Large intestine (tissue), 3 donors: ENCODE data around the gene BMP8A. TPM values are rescaled to one million over a fixed set of nuclear protein-coding genes. Genes with fewer than 3 reads are reported as not detected.
"Not testable (repeated sequence)": the region's sequence is repeated elsewhere in the genome, so short reads cannot be mapped to it uniquely, and the experiment has no call there.

Source experiments
- DNase-seq, 2 donors: peaks; one replicate each; pipeline versions ENCODE4 v3.0.0 to v3.0.0-alpha.2; 2013
- H3K27ac ChIP-seq: one replicate; pipeline ENCODE4 v1.5.1; 2013; ENCODE audit warnings: low read length
- H3K27me3 ChIP-seq: 2 replicates; pipeline ENCODE4 v1.6.1; 2013; ENCODE audit warnings: low read length; ENCODE audit not compliant: control insufficient read depth, insufficient read depth
- H3K36me3 ChIP-seq: 2 replicates; pipeline ENCODE4 v1.6.1; 2013; ENCODE audit warnings: low read length; ENCODE audit not compliant: control insufficient read depth, insufficient read depth
- H3K4me1 ChIP-seq: one replicate; pipeline ENCODE4 v1.6.1; 2013; ENCODE audit warnings: low read length; ENCODE audit not compliant: control insufficient read depth, insufficient read depth
- H3K4me3 ChIP-seq: one replicate; pipeline ENCODE4 v1.5.1; 2013; ENCODE audit warnings: low read length
- H3K9me3 ChIP-seq: one replicate; pipeline ENCODE4 v1.6.1; 2013; ENCODE audit warnings: mild to moderate bottlenecking, low read depth, low read length, moderate library complexity; ENCODE audit not compliant: control insufficient read depth
- WGBS: methylation state at CpG from one replicate; pipeline ENCODE4 v1.1.5; 2013; ENCODE audit warnings: low lambda C conversion rate; ENCODE audit not compliant: insufficient coverage; 5-methylcytosine and 5-hydroxymethylcytosine counted together
- polyA plus RNA-seq: library from polyadenylated mRNA; unstranded; fragments of 120-200 nt; gene quantifications from one replicate; pipeline ENCODE4 v1.2.1, GENCODE V29; 2013

The BMP8A gene
- polyA plus RNA-seq, 1 donor, result 0.69 TPM

DNA sequence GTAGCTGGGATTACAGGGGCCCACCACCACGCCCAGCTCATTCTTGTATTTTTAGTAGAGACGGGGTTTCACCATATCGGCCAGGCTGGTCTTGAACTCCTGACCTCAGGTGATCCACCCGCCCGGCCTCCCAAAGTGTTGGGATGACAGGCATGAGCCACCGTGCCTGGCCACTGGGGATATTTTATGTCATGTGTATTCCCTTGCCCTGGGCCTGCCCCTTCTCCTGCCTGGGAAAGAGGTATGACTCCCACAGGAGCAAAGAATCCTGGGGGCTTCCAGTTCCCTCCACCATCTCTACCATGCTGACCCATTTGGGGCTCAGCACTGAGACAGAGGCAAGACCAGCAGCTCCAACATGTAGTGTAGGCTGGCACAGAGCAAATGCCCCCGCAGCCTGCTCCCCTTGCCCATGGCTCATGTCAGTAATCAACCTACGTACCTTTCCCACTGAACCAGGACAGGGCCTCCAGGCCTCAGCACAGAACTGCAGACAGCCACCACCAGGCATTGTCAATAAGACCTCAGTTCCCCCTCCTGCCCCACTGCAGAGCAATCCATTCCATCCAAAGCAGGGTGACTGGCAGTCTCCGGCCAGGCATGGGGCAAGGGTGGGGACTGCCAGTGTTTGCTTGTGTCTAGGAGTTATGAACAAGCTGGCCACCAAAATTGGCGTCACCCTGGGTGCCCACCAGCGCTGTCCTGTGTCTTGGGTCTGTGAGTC, 35.2 kb downstream of the BMP8A start:
- Histone ChIP-seq H3K27me3 (no peaks in the 10 kb centered on the region), H3K27ac (no peak overlapping the region), H3K36me3 (peaks cover 41% of the 10 kb centered on the region), H3K4me1 (no peaks in the 10 kb centered on the region), H3K4me3 (no peak overlapping the region), H3K9me3 (no peaks in the 10 kb centered on the region)
- no peak for DNase-seq
- no CpG with 5 or more reads among the region's 11 CpGs for WGBS

DNA sequence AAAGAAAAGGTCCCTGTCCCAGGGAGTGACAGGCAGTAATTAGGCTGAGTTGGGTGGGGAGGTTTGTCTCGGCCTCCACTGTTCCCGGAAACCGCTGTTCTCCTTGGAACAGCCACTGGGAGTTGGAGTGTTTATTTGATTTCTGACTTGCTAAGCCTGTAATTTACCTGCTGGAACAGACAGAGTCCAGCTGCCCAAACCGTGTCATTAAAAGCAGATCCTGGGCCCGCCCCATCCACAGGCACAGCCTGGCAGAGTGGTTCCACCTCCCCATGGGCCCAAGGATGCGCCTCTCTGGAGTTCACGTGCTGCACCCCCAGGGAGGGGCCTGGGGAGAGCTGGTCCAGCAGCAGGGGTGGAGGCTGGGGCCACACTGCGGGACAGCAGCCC, 35.7 kb downstream of the BMP8A start:
- no CpG with 5 or more reads among the region's 8 CpGs for WGBS
- H3K36me3 ChIP-seq, result peaks cover 46% of the 10 kb centered on the region
- H3K27me3 ChIP-seq, result not testable (repeated sequence)

DNA sequence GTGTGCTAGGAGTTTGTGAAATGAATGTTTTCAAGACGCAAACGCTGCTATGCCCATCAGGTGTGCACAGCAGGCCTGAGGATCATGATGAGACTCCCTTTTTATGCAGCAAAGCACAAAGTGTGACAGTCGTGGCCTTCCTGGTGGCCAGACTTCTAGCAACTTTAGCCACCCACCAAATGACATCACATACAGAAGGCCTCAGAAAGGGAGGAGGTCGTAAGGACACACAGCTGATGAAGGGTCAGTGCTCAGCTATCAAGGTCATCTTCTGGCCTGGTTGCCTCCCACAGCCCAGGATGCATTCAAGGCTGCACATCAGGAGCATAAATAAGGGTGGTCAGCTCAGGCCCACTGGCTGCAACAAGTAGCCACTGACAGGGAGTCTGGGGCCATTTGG, 36.6 kb downstream of the BMP8A start:
- peaks cover 46% of the 10 kb centered on the region for H3K36me3 ChIP-seq
- H3K4me3 ChIP-seq, result no peak overlapping the region
- no peak overlapping the region for H3K27ac ChIP-seq
- H3K9me3 ChIP-seq, result no peaks in the 10 kb centered on the region
- H3K27me3 ChIP-seq, result no peaks in the 10 kb centered on the region
- H3K4me1 ChIP-seq, result no peaks in the 10 kb centered on the region
- DNase-seq, result no peak
- WGBS, result no CpG with 5 or more reads among the region's 4 CpGs

More for the DNA sequence above, 35.7 kb downstream of the BMP8A start:
- not testable (repeated sequence) for H3K9me3 ChIP-seq, DNase-seq, H3K27ac ChIP-seq, H3K4me3 ChIP-seq, H3K4me1 ChIP-seq

DNA sequence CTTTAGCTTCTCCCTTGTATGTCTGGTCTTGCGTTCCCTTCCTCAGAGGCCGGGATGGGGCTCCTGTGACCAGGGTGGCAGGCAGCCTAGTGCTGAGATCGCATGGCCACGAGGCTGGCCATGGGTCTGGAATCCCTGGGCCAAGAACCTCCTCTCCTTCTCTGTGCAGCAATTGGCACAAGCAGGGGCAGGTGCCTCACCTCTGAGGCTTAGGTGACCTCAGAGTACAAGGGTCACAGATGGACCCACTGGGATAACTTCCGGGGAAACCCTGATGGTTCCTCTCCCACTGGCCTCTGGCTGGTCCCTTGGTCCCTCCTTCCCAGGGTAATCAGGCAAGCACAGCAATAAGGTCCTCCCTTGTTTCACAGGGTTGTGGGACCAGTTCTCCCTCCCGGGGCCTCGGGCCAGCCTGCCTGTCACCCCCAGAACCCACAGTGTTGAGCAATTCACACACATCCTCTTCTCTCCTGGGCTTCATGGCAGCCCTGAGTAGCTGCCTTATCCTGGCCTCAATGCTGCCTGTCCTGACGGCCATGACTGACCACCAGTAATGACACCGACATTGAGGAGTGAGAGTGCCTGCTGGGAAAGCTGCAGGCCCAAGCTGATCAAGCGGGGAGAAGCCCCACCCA, 38.6 kb downstream of the BMP8A start:
- no peak for DNase-seq
- no CpG with 5 or more reads among the region's 10 CpGs for WGBS
- H3K36me3 ChIP-seq, result peaks cover 53% of the 10 kb centered on the region

DNA sequence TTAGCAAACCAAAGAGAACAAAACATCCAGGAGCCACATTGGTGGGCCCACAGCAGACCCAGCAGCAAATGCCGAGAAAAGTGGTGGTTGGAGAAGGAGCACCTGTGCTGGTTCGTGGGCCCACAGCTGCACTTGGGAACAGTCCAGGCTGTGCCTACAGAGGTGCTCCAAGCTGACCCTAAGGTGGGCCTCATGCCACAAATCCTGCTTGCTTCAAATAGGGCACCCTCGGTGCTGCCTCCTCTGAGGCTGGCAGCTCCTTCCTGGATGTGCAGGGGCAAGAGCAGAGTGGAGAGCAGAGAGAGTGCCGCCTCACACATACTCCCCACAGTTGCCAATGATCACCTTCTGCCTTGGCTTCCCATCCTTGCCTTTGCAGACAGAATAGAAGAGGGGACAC, 40.1 kb downstream of the BMP8A start:
- H3K36me3 ChIP-seq, result peaks cover 49% of the 10 kb centered on the region
- no peak overlapping the region for H3K4me3 ChIP-seq
- H3K4me1 ChIP-seq, result no peaks in the 10 kb centered on the region
- H3K9me3 ChIP-seq, result no peaks in the 10 kb centered on the region
- whole genome bisulfite sequencing, result no CpG with 5 or more reads among the region's 4 CpGs
- no peaks in the 10 kb centered on the region for H3K27me3 ChIP-seq
- no peak overlapping the region for H3K27ac ChIP-seq
- no peak for DNase-seq

More for the DNA sequence above, 38.6 kb downstream of the BMP8A start:
- Histone ChIP-seq H3K4me1 (no peaks in the 10 kb centered on the region), H3K9me3 (no peaks in the 10 kb centered on the region), H3K27ac (no peak overlapping the region), H3K4me3 (no peak overlapping the region), H3K27me3 (no peaks in the 10 kb centered on the region)

DNA sequence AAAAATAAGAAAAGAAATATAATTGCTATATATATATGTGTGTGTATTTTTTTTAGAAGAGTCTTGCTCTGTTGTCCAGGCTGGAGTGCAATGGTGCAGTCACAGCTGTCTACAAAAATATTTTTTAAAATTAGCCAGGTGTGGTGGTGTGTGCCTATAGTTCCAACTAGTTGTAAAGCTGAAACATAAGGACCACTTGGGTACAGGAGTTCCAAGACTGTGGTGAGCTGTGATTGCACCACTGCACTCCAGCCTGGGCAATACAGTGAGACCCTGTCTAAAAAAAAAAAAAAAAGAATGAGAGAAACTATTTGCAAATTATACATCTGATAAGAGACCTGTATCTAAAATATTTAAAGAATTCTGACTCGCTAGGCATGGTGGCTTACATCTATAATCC, 42.0 kb downstream of the BMP8A start:
- Histone ChIP-seq H3K4me1 (no peaks in the 10 kb centered on the region), H3K4me3 (no peak overlapping the region), H3K27me3 (no peaks in the 10 kb centered on the region), H3K9me3 (no peaks in the 10 kb centered on the region), H3K27ac (no peak overlapping the region), H3K36me3 (peaks cover 38% of the 10 kb centered on the region)
- DNase-seq, result no peak
- no CpG with 5 or more reads among the region's 1 CpG for WGBS

DNA sequence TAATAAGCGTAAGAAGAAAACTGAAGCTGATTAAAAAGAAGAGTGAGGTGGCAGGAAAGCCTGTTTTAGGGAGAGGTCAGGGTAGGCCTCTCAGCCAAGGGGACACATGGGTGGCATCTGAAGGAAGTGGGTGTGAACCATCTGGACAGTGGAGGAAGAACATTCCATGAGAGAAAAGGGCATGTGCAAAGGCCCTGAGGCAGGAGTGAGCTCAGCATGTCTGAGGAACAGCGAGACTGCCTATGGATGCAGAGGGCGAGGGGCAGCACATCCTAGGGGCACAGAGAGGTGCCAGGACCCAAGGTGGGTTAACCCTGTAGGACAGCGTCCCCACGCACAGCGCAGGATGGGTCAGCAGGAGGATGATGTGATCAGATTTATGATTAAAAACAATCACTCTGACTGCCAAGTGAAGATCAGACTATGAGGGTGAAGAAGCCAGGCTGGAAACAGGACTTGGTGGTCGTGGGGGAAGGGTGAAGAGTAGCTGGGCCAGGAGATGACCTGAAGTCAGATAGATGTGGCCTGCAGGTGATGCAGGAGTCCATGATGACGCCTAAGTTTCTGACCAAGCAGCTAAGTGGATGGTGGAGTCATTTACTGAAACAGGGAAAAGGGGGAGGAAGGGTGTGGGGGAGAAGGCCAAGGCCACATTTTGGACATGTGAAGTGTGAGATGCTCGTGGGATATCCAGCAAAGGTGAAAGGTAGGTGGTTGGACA, 47.3 kb downstream of the BMP8A start:
- Histone ChIP-seq H3K4me1 (no peaks in the 10 kb centered on the region), H3K27ac (no peak overlapping the region), H3K4me3 (no peak overlapping the region), H3K9me3 (no peaks in the 10 kb centered on the region), H3K27me3 (no peaks in the 10 kb centered on the region), H3K36me3 (peaks cover 32% of the 10 kb centered on the region)
- DNase-seq, result no peak
- WGBS, result 92% methylated on average over 1 of the region's 9 CpGs

DNA sequence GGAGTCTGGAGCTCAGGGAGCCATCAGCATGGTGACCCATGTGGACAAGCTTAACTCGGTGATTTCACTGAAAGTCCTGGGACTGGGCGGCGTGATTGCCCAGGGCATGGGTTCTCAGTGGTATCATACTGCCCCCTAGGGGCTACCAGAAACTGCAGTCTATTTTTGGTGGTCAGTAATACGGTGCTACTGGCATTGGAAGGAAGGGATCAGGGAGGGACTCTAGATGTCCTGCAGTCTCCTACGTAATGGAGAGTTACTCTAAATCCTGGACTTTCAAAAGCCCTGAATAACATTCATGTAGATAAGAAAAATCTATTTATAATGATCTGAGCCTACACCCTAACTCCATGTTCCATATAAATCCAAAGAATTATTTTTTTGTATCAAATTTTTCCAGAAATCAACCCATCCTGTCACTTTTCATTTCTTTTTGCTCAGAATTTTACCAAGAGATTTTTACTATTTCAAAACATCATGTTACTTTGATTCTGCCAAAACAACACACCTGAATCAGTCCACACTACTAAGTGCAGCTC, 47.9 kb downstream of the BMP8A start:
- peak; percentile 36 to 54 for DNase-seq
- no peak overlapping the region for H3K4me3 ChIP-seq
- H3K4me1 ChIP-seq, result no peaks in the 10 kb centered on the region
- H3K36me3 ChIP-seq, result peaks cover 31% of the 10 kb centered on the region
- WGBS, result no CpG with 5 or more reads among the region's 5 CpGs
- no peaks in the 10 kb centered on the region for H3K27me3 ChIP-seq
- H3K9me3 ChIP-seq, result no peaks in the 10 kb centered on the region
- H3K27ac ChIP-seq, result no peak overlapping the region

DNA sequence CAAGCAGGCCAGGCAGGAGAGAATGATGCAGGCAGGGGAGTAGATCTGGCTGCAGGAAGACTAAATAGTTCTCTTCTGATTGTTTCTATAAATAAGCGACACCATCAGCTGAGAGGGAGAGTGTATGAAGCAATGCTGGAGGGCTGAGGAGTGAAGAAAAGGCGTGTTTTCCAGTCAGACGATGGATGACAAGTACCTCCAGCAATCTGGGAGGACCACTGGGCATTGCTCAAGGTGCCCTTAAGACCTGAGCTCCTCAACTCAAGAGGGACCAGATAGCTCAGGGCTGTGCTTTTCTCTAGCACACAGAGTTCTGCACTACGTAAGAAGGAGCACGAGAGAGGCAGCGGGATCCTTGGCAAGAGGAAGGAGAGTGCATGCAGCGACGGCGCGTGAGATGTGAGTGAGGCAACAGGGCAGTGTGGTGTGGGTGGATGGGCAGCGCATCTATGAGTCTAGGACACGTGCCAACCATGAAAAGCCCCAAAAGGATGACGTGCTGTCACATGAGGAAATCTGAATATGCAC, 49.1 kb downstream of the BMP8A start:
- H3K36me3 ChIP-seq, result peaks cover 31% of the 10 kb centered on the region
- no peak for DNase-seq
- no peak overlapping the region for H3K27ac ChIP-seq
- no CpG with 5 or more reads among the region's 13 CpGs for WGBS
- no peaks in the 10 kb centered on the region for H3K9me3 ChIP-seq
- no peaks in the 10 kb centered on the region for H3K4me1 ChIP-seq
- no peaks in the 10 kb centered on the region for H3K27me3 ChIP-seq
- no peak overlapping the region for H3K4me3 ChIP-seq

DNA sequence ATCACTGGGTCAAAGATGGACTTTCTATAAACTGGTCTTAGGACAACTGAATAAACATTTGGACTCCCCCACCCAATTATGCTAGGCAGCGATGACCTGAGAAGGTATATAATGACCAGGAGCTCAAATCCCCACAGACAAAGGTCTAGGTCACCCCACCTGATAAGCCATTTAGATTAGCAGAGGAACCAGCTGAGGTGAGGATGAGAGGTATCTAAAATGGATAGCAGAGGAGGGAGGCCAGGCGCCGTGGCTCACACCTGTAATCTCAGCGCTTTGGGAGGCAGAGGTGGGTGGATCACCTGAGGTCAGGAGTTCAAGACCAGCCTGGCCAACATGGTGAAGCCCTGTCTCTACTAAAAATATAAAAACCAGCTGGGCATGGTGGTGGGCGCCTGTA, 51.5 kb downstream of the BMP8A start:
- Histone ChIP-seq H3K4me3 (no peak overlapping the region), H3K4me1 (no peaks in the 10 kb centered on the region), H3K27ac (no peak overlapping the region), H3K9me3 (no peaks in the 10 kb centered on the region), H3K36me3 (peaks cover 49% of the 10 kb centered on the region), H3K27me3 (no peaks in the 10 kb centered on the region)
- no peak for DNase-seq
- no CpG with 5 or more reads among the region's 5 CpGs for WGBS
